ENCODE measurements around the gene CNTNAP2. TPM values are rescaled to one million over a fixed set of nuclear protein-coding genes. Genes with fewer than 3 reads are reported as not detected.

Gene CNTNAP2
- total RNA-seq, 6 experiments from 2014 or later: 0.07 to 0.13 (median 0.12) TPM; not detected in 3

DNA sequence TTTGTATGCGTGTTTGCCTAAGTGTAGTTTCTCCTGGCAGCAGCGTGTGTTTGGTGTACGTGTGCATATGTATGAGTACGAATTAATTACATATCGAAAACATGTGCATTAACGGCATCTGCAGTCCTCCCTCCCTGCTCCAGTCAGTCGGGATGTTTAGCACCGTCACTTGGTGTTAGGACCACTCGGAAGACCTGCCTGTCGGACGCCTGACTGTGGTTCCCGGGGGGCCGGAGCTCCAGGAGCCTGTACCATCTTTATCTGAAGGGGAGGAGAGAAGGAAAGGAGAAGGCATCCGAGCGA, 1.1 kb upstream of the CNTNAP2 start:
- H3K4me1 Mint-ChIP-seq (ENCODE audit: low read depth): no peaks in the 10 kb centered on the region
- peaks cover 36% of the 10 kb centered on the region for H3K9me3 Mint-ChIP-seq
- H3K36me3 Mint-ChIP-seq (ENCODE audit: low read depth): 0 out of 2 replicates have a peak, but pooled peaks cover 3% of the 10 kb centered on the region
- no peak for DNase-seq
- H3K27me3 Mint-ChIP-seq (ENCODE audit: insufficient read depth): no peaks in the 10 kb centered on the region
- H3K27ac Mint-ChIP-seq: no peak overlapping the region
- TF ChIP-seq, protein P1, sequence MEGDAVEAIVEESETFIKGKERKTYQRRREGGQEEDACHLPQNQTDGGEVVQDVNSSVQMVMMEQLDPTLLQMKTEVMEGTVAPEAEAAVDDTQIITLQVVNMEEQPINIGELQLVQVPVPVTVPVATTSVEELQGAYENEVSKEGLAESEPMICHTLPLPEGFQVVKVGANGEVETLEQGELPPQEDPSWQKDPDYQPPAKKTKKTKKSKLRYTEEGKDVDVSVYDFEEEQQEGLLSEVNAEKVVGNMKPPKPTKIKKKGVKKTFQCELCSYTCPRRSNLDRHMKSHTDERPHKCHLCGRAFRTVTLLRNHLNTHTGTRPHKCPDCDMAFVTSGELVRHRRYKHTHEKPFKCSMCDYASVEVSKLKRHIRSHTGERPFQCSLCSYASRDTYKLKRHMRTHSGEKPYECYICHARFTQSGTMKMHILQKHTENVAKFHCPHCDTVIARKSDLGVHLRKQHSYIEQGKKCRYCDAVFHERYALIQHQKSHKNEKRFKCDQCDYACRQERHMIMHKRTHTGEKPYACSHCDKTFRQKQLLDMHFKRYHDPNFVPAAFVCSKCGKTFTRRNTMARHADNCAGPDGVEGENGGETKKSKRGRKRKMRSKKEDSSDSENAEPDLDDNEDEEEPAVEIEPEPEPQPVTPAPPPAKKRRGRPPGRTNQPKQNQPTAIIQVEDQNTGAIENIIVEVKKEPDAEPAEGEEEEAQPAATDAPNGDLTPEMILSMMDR (IDR thresholded peaks at IDR 0.05): no peak
- no peak overlapping the region for H3K4me3 Mint-ChIP-seq

DNA sequence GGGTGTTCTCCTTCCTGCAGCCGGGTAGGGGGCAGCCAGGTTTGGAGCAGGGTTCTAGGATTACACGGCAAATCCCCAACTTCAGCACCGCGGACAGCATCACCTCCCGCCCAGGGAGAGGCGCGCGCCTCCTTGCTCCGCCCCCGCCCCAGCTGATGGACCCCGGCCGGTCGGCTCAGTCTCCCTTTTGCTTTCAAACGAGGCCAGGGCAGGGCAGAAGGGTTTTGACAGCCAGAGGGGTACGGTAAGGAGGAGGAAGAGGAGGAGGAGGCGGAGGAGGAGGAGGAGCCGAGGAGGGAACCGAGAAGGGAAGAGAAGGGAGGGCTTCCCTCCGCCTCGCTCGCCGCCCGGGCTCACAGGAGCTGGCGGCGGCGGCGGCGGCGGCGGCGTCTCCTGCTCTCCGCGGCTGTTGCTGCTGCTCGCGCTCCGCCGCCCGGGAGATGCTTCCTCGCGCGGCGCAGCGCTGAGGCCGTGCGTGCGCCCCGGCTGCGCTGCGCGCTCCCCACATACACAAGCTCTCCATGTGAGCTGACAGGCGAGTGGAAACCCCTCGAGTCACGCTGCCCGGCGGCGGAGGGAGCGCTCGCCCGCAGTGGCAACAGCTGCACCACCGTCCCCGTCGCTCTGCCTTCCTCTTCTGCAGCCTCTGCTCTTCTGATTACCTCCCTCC, 615 bp upstream of the CNTNAP2 start:
- TF ChIP-seq, protein P1 (IDR thresholded peaks at IDR 0.05): no peak
- H3K9me3 Mint-ChIP-seq: peaks cover 36% of the 10 kb centered on the region
- no peak overlapping the region for H3K4me3 Mint-ChIP-seq
- H3K27me3 Mint-ChIP-seq (ENCODE audit: insufficient read depth): no peaks in the 10 kb centered on the region
- no peak for DNase-seq
- 0 out of 2 replicates have a peak, but pooled peaks cover 3% of the 10 kb centered on the region for H3K36me3 Mint-ChIP-seq (ENCODE audit: low read depth)
- H3K27ac Mint-ChIP-seq: no peak overlapping the region
- no peaks in the 10 kb centered on the region for H3K4me1 Mint-ChIP-seq (ENCODE audit: low read depth)

DNA sequence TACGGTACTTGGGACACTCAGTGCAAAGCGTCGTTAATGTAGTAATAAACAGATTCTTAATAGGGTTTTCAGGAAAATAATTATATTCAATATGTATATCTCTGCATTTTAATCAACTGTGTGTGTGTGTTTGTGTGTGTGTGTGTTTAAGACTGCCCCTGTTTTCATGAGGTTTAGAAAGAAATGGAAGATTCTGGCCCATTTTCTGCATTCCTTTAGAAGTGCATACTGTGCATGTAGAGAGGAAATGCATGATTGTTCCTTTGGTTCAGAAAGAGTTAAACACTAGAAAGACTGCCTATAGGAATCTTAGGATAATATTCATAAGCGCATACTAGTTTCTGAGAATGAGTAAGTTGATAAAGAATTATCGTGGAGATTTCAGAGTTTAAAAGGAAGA, 975 bp downstream of the CNTNAP2 start:
- Mint-ChIP-seq H3K27me3 (ENCODE audit: insufficient read depth) (no peaks in the 10 kb centered on the region), H3K4me3 (no peak overlapping the region), H3K4me1 (ENCODE audit: low read depth) (no peaks in the 10 kb centered on the region)

DNA sequence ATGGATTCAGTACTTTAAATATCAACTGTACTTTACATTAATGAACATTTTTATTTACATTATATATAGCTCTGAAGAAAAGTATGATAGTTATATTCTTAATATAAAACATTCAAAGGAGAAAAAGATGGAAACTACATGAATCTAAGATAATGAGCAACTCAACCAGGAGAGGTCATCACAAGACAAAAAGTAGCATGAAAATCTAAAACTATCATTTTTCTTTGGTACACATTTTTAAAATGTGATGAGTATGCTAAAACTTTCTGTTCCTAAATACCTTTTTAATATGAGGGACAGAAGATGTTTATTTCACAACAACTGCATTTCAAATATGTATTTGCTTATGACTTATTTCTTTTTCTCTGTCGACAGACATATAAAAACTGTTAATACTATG, 2.4 kb downstream of the CNTNAP2 start:
- H3K4me1 Mint-ChIP-seq (ENCODE audit: low read depth): no peaks in the 10 kb centered on the region
- no peak overlapping the region for H3K27ac Mint-ChIP-seq
- 0 out of 2 replicates have a peak, but pooled peaks cover 3% of the 10 kb centered on the region for H3K36me3 Mint-ChIP-seq (ENCODE audit: low read depth)
- peaks cover 22% of the 10 kb centered on the region for H3K9me3 Mint-ChIP-seq
- no peaks in the 10 kb centered on the region for H3K27me3 Mint-ChIP-seq (ENCODE audit: insufficient read depth)
- no peak for DNase-seq
- TF ChIP-seq, protein P1 (IDR thresholded peaks at IDR 0.05): no peak
- H3K4me3 Mint-ChIP-seq: no peak overlapping the region

More for the DNA sequence above, 975 bp downstream of the CNTNAP2 start:
- H3K27ac Mint-ChIP-seq: no peak overlapping the region
- H3K9me3 Mint-ChIP-seq: peaks cover 24% of the 10 kb centered on the region
- TF ChIP-seq, protein P1 (IDR thresholded peaks at IDR 0.05): no peak
- no peak for DNase-seq
- 0 out of 2 replicates have a peak, but pooled peaks cover 3% of the 10 kb centered on the region for H3K36me3 Mint-ChIP-seq (ENCODE audit: low read depth)

DNA sequence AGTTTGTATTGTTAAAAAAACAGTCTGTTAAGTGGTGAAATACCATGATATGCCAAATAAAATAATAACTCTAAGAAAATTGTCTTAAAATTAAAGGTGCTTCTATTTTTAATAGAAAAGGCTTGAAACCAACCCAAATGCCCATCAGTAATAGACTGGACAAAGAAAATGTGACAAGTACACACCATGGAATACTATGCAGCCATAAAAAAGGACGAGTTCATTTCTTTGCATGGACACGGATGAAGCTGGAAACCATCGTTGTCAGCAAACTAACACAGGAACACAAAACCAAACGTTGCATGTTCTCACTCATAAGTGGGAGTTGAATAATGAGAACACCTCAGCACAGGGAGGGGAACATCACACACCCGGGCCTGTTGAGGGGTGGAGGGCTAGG, 7.1 kb downstream of the CNTNAP2 start:
- H3K27me3 Mint-ChIP-seq (ENCODE audit: insufficient read depth): no peaks in the 10 kb centered on the region
- no peak overlapping the region for H3K27ac Mint-ChIP-seq
- peaks cover 11% of the 10 kb centered on the region for H3K9me3 Mint-ChIP-seq
- no peaks in the 10 kb centered on the region for H3K36me3 Mint-ChIP-seq (ENCODE audit: low read depth)
- TF ChIP-seq, protein P1 (IDR thresholded peaks at IDR 0.05): no peak
- no peak for DNase-seq
- no peaks in the 10 kb centered on the region for H3K4me1 Mint-ChIP-seq (ENCODE audit: low read depth)
- no peak overlapping the region for H3K4me3 Mint-ChIP-seq

Data from HFFc6 (cell line).